Inflammatory macrophage treated with lipopolysaccharide for 4 hours (primary cell): ENCODE data around the gene GAK.
"Not testable (repeated sequence)": the region's sequence is repeated elsewhere in the genome, so short reads cannot be mapped to it uniquely, and the experiment has no call there.

Experiments
- DNase-seq: peaks from one replicate; pipeline ENCODE4 v3.0.0-alpha.2; 2020

GAK gene

GRCh38 chr4:925771-926500, 6.2 kb downstream of the GAK start:
- DNase-seq, result no peak

DNA sequence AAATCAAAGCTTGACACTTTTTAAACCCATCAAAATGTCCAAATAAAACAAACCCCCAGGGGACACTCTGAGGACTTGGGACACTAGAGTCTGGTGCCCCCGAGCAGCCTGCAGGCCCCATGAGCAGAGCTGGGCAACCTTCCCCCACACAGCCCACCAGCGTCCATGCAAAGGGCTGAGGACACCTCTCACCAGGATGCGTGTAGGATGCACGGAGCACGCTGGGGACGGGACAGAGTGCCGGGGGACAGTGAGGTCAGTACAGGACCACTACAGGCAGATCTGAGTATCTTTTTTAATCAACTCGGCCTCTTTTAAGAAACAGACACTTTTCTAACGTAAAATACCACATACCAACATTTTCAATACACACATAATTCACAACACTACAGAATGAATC, 6.9 kb downstream of the GAK start:
- DNase-seq, result no peak

GRCh38 chr4:924107-925096, 7.7 kb downstream of the GAK start:
- peak; percentile 90 for DNase-seq

- DNase-seq, result no peak
These were observed 10.2 kb downstream of the GAK start for GRCh38 chr4:921830-922331.

DNA sequence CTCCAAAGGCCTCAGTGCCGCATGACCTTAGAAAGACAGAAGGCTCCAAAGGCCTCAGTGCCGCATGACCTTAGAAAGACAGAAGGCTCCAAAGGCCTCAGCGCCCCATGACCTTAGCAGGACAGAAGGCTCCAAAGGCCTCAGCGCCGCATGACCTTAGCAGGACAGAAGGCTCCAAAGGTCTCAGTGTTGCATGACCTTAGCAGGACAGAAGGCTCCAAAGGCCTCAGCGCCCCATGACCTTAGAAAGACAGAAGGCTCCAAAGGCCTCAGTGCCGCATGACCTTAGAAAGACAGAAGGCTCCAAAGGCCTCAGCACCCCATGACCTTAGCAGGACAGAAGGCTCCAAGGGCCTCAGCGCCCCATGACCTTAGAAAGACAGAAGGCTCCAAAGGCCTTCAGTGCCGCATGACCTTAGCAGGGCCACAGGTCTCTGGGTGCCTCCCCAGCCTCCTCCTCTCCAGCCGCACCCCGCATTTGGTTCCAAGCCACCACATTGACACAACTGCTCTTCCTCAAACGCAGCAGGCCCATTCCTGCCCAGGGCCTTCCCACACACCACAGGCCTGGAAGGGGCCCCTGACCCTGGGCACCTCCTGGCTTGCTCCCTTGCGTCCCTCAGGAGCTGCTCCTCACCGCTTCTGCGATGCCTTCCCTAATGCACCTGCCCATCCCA, 13.0 kb downstream of the GAK start:
- not testable (repeated sequence) for DNase-seq

DNA sequence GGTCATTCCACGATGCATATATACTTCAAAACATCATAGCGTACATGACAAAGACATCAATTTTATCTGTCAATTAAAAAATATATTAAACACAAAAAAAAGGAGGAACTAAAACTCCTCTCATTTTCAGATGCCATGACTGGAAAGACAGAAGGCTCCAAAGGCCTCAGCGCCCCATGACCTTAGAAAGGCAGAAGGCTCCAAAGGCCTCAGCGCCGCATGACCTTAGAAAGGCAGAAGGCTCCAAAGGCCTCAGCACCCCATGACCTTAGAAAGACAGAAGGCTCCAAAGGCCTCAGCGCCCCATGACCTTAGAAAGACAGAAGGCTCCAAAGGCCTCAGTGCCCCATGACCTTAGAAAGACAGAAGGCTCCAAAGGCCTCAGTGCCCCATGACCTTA, 13.5 kb downstream of the GAK start:
- DNase-seq, result peak; percentile 16

GRCh38 chr4:917992-918391, 14.1 kb downstream of the GAK start:
- DNase-seq, result no peak

DNA sequence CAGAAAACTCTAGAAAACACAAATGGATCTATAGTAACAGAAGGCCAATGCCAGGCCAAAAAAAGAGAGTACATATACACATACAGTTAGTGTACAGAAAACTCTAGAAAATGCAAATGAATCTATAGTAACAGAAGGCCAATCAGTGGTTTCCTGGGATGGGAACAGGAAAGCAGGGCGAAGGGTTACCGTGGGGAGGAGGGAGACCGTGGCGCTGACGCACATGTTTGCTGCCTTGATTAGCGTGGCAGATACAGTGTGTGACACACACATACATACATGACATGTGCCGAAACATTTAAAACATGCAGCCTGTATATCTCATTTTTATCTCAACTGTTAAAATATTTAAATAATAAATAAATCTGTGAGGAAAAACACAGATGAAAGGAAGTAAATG, 14.7 kb downstream of the GAK start:
- no peak for DNase-seq

GRCh38 chr4:915595-915994, 16.5 kb downstream of the GAK start:
- peak; percentile 78 for DNase-seq

DNA sequence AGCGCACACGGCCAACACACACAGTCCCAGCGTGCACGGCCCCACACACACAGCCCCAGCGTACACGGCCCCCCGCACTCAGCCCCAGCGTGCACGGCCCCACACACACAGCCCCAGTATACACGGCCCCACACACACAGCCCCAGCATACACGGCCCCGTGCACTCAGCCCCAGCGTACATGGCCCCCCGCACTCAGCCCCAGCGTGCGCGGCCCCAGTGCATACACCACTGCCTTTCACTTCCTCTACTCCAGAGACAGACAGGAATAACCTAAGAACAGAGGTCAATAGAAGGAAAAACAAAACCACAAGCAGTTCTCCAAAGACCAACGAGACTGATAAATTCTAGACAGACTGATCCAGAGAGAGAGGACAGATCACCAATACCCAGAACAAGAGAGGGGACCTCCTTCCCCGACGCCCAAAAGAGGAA, 17.1 kb downstream of the GAK start:
- peak; percentile 64 for DNase-seq

GRCh38 chr4:914531-914930, 17.6 kb downstream of the GAK start:
- DNase-seq, result no peak

DNA sequence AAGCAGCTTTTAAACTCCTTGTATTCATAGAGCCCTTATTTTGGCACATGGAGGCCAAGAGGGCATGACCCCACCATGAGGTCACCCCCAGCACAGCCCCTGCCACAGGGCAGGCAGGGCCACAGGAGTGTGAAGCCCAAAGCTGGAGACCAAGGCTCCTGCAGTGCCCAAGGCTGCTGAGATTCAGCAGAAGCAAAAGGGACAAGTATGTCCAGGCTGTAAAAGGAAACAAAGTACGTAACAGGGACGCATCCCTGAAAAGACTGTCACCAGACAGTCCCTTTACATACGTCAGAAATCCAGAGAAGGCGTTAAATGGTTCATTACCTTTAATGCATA, 18.9 kb downstream of the GAK start:
- no peak for DNase-seq

- no peak for DNase-seq
These were observed 19.4 kb downstream of the GAK start for GRCh38 chr4:912548-913279.

- DNase-seq, result no peak
These were observed 20.1 kb downstream of the GAK start for GRCh38 chr4:911871-912490.

DNA sequence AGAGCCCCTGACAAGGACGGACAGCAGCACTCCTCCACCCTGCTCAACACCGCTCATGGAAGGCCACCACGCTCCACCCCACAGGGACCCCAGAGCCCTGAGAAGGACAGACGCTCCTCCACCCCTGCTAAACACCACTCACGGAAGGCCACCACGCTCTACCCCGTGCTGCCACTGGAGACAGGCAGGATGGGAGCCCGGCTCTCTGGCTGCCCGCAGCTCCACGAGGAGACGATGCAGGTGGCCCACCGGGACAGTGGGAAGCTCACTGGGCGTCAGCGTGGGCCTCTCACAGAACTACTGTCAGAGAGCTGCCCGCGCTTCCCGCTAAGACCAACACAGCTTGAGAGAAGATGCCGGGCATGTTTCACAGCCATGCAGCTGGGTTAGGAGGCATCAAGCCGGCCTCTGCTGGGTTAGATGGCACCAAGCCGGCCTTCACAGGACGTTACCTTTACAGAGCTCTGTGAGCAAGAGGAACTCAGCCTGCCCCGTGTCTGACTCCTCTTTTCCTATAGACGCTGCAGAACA, 20.8 kb downstream of the GAK start:
- no peak for DNase-seq

DNA sequence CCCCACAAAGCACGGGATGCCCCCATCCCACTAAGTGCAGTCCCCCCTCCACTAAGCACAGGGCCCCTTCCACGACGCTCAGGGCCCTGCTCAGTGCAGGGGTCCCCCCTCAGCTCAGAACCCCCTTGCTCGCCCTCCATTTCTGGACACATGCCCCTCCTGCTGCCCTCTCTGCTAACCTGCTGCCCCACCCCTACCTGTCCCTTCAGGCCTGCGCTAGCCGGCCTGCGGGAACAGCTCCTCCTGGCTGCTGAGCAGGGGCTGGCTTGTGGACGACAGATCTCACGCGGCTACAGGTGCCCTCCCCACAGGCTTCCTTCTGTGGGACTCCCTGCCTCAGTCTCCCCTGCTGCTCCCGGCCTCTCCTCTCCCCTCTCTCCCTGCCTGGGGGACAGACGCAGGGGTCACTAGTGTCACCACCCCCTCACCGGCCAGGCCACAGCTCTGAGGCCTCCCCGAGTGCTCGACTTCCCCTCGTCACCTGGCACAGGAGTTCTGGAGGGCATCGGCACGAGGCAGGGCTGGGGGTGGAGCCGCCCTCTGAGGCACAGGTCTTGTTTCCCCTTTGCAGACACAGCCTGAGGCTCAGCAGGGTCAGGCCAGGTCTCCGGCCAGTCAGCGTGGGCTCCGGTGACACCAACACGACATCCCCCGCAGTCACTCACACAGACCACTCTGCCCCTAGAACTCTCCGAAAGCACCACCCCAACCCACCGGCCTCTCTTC, 21.6 kb downstream of the GAK start:
- DNase-seq, result no peak

GRCh38 chr4:909821-910220, 22.3 kb downstream of the GAK start:
- DNase-seq, result no peak

DNA sequence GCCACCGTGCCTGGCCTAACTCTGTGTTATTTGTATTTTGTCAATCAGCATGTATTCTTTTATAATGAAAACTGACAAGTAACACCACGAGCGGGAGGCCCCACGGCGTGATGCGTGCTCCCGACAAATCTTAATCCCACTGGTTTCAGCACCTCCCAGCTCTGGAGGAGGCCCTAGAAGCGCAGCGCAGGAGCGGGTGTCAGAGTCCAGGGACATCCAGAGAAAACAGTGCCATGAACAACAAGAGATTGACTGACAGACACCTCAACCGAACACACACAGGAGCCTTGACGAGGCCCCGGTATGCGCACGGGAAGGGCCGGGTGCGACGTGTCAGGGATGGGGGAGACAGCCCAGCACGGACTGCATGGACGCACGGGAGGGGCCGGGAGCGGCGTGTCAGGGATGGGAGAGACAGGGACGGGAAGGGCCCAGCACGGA, 23.0 kb downstream of the GAK start:
- no peak for DNase-seq

DNA sequence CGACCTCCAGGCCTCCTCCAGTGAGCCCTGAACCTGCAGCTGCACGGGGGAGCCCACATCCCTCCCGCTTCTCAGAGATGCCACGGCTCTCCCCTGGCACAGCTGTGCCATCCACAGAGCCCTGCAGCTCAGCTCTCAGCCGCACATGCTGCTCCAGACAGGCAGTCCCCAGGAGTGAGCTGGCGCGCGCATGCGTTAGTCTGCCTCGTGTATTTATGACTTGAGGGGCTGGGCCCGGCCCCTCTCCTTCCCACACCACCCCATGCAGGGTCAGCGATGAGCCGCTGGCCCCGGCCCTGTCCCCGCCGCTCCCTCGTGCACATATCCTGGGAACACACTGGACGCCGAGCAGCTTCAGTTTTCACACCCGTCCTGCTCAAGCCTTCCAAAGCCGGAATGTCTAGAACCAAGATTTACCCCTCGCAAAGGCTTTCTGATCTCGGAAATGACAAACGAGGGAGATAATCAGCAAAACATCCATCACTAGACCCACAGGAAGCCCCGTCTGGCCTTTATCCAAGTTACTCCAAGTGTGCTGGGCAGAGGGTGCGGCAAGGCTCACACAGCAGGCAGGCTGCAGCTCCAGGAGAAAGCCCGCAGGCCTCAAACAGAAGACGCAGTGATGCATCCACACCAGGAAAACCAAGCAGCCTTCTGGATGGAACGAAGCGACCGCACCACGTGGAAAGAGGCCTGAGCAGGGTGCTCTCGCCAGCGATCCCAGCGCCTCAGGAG, 24.3 kb downstream of the GAK start:
- no peak for DNase-seq

GRCh38 chr4:907103-907400, 25.1 kb downstream of the GAK start:
- no peak for DNase-seq
